ENCODE results near the gene SLC39A3. TPM values are rescaled to one million over a fixed set of nuclear protein-coding genes. Genes with fewer than 3 reads are reported as not detected.

Gene SLC39A3
- total and polyA plus RNA-seq, 2 donors (not counting 1 experiment from before 2014, with no cell fraction given): 23.9 to 28.2 TPM

DNA sequence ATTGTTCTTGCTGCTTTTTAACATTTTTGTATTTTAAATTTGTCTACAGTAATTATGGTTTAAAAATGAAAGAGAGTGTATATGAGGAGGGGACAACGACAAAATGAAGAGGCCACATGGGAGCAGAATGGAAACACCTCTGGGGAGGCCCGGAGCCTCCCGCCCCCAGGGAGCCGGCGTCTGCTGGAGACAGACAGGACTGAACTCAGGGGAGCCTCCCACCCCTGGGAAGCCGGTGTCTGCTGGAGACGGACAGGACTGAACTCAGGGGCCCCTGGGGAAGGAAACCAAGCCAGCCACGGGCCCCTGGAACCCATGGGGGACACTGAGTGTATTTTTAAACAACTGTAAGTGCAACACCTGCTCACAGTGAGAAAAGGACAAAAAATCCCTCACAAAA is 16.7 kb upstream of the SLC39A3 start:
- peaks cover 28% of the 10 kb centered on the region for H3K36me3 ChIP-seq (ENCODE audit: control insufficient read depth, insufficient read depth, low read length)
- no peak overlapping the region for H3K9ac ChIP-seq (ENCODE audit: insufficient read depth, low read length)
- H3K4me3 ChIP-seq (replicated peaks in 1 of 4; ENCODE audit: control extremely low read depth in 1 of 4, insufficient read depth in 1 of 4, low read depth in 3 of 4, low read length in 4 of 4): no peak overlapping the region

DNA sequence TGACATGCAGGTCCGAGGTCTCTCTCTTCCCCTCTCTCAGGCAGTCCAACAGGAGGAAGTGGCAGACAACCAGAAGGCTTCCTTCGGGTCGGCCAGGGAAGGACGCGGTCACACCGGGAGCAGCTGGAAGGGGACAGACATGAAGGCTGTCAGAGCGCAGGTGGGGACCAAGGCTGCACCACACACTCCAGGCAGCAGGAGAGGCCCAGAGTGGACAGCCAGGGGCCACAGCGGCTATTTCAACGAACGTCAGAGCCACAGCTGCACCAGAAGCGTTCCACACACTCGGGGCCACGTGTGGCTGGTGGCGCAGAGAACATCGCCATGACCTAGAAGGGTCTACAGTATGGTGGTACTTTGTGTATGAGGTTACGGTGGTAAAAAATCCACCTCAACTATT is 16.0 kb upstream of the SLC39A3 start:
- H4K20me1 ChIP-seq (ENCODE audit: control insufficient read depth, extremely low read depth, insufficient read depth, low read length): no peaks in the 10 kb centered on the region
- no peaks in the 10 kb centered on the region for H3K27me3 ChIP-seq (ENCODE audit: control insufficient read depth, insufficient read depth, low read length)
- H3K9me3 ChIP-seq (ENCODE audit: control insufficient read depth, insufficient read depth, low read depth, low read length): no peaks in the 10 kb centered on the region
- no peak overlapping the region for H3K4me2 ChIP-seq (ENCODE audit: extremely low read depth, insufficient read depth, low read length)
- H3K4me1 ChIP-seq (ENCODE audit: control insufficient read depth, extremely low read depth, insufficient read depth, low read length): no peaks in the 10 kb centered on the region
- H3K4me3 ChIP-seq (replicated peaks in 1 of 4; ENCODE audit: control extremely low read depth in 1 of 4, insufficient read depth in 1 of 4, low read depth in 3 of 4, low read length in 4 of 4): no peak overlapping the region
- H3K27ac ChIP-seq (ENCODE audit: insufficient read depth, low read length): no peak overlapping the region
- no peak overlapping the region for H3K9ac ChIP-seq (ENCODE audit: insufficient read depth, low read length)
- no peak overlapping the region for H2AFZ ChIP-seq (ENCODE audit: low read length)
- H3K36me3 ChIP-seq (ENCODE audit: control insufficient read depth, insufficient read depth, low read length): peaks cover 25% of the 10 kb centered on the region
- H3K79me2 ChIP-seq (ENCODE audit: control insufficient read depth, insufficient read depth, low read length): no peaks in the 10 kb centered on the region
- no peak for TF ChIP-seq EZH2 (IDR thresholded peaks at IDR 0.05; ENCODE audit: low read length, missing control alignments)
- TF ChIP-seq, protein P1, sequence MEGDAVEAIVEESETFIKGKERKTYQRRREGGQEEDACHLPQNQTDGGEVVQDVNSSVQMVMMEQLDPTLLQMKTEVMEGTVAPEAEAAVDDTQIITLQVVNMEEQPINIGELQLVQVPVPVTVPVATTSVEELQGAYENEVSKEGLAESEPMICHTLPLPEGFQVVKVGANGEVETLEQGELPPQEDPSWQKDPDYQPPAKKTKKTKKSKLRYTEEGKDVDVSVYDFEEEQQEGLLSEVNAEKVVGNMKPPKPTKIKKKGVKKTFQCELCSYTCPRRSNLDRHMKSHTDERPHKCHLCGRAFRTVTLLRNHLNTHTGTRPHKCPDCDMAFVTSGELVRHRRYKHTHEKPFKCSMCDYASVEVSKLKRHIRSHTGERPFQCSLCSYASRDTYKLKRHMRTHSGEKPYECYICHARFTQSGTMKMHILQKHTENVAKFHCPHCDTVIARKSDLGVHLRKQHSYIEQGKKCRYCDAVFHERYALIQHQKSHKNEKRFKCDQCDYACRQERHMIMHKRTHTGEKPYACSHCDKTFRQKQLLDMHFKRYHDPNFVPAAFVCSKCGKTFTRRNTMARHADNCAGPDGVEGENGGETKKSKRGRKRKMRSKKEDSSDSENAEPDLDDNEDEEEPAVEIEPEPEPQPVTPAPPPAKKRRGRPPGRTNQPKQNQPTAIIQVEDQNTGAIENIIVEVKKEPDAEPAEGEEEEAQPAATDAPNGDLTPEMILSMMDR (conservative IDR thresholded peaks at IDR 0.05 in 1 of 2, IDR thresholded peaks at IDR 0.05 in 1 of 2; ENCODE audit: low read depth in 1 of 2, low read length in 2 of 2): no peak
- no peak for DNase-seq (ENCODE audit: low read depth in 2 of 2)

More for the DNA sequence above, 16.7 kb upstream of the SLC39A3 start:
- Histone ChIP-seq H3K27me3 (ENCODE audit: control insufficient read depth, insufficient read depth, low read length) (no peaks in the 10 kb centered on the region), H3K4me2 (ENCODE audit: extremely low read depth, insufficient read depth, low read length) (no peak overlapping the region), H3K27ac (ENCODE audit: insufficient read depth, low read length) (no peak overlapping the region), H3K79me2 (ENCODE audit: control insufficient read depth, insufficient read depth, low read length) (no peaks in the 10 kb centered on the region), H3K9me3 (ENCODE audit: control insufficient read depth, insufficient read depth, low read depth, low read length) (no peaks in the 10 kb centered on the region), H3K4me1 (ENCODE audit: control insufficient read depth, extremely low read depth, insufficient read depth, low read length) (no peaks in the 10 kb centered on the region), H4K20me1 (ENCODE audit: control insufficient read depth, extremely low read depth, insufficient read depth, low read length) (no peaks in the 10 kb centered on the region), H2AFZ (ENCODE audit: low read length) (no peak overlapping the region)
- DNase-seq (ENCODE audit: low read depth in 2 of 2): no peak
- no peak for TF ChIP-seq EZH2 (IDR thresholded peaks at IDR 0.05; ENCODE audit: low read length, missing control alignments)
- TF ChIP-seq, protein P1 (conservative IDR thresholded peaks at IDR 0.05 in 1 of 2, IDR thresholded peaks at IDR 0.05 in 1 of 2; ENCODE audit: low read depth in 1 of 2, low read length in 2 of 2): no peak

DNA sequence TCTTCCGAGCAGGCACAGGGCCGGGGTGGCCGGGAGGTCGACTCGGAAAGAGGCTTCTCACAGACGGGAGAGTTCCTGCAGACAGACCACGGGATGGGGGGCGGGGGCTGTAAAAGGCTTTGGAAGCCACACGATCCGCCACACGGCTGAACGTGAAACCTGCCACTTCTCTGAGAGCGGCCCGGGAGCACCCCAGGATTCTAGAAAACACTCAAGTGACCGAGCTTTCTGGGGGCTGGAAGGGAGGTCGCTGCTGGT is 15.6 kb upstream of the SLC39A3 start:
- Histone ChIP-seq H3K4me2 (ENCODE audit: extremely low read depth, insufficient read depth, low read length) (no peak overlapping the region), H3K9ac (ENCODE audit: insufficient read depth, low read length) (no peak overlapping the region), H3K27ac (ENCODE audit: insufficient read depth, low read length) (no peak overlapping the region), H3K9me3 (ENCODE audit: control insufficient read depth, insufficient read depth, low read depth, low read length) (no peaks in the 10 kb centered on the region), H4K20me1 (ENCODE audit: control insufficient read depth, extremely low read depth, insufficient read depth, low read length) (no peaks in the 10 kb centered on the region), H3K4me3 (replicated peaks in 1 of 4; ENCODE audit: control extremely low read depth in 1 of 4, insufficient read depth in 1 of 4, low read depth in 3 of 4, low read length in 4 of 4) (no peak overlapping the region), H3K36me3 (ENCODE audit: control insufficient read depth, insufficient read depth, low read length) (peaks cover 23% of the 10 kb centered on the region), H3K27me3 (ENCODE audit: control insufficient read depth, insufficient read depth, low read length) (no peaks in the 10 kb centered on the region), H3K4me1 (ENCODE audit: control insufficient read depth, extremely low read depth, insufficient read depth, low read length) (no peaks in the 10 kb centered on the region), H3K79me2 (ENCODE audit: control insufficient read depth, insufficient read depth, low read length) (no peaks in the 10 kb centered on the region), H2AFZ (ENCODE audit: low read length) (no peak overlapping the region)
- TF ChIP-seq, protein P1 (conservative IDR thresholded peaks at IDR 0.05 in 1 of 2, IDR thresholded peaks at IDR 0.05 in 1 of 2; ENCODE audit: low read depth in 1 of 2, low read length in 2 of 2): no peak
- no peak for TF ChIP-seq EZH2 (IDR thresholded peaks at IDR 0.05; ENCODE audit: low read length, missing control alignments)
- no peak for DNase-seq (ENCODE audit: low read depth in 2 of 2)
